GM18858 (cell line): ENCODE measurements around the gene SMCO4.
"Not testable (repeated sequence)": the region's sequence is repeated elsewhere in the genome, so short reads cannot be mapped to it uniquely, and the experiment has no call there.

Source experiments
- ATAC-seq: cut with Tn5 transposase; IDR thresholded peaks from one replicate; pipeline ENCODE4 v1.9.1; 2021; ENCODE audit not compliant: unreplicated experiment

Gene SMCO4

GRCh38 chr11:93481279-93481678 is 61.9 kb downstream of the SMCO4 start:
- ATAC-seq, result no peak

DNA sequence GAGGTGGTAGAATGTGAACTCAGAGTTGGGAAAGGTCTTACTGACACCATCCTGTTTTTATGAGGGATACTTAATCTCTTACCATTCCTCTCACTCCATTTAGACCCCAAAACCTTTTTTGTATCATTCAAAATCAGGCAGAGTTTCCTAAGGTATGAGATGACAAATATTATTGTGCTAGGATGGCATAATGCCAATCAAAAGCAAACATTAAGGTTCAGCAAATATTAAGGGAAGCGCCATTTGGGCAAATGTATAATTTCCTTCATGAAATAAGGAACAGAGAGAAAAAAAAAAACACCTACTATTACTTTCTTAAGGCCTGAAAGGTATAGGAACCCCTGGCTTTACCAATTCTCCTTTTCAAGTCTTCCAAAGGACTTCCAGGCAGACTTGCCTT is 62.4 kb downstream of the SMCO4 start:
- no peak for ATAC-seq

GRCh38 chr11:93480256-93480655 is 62.9 kb downstream of the SMCO4 start:
- no peak for ATAC-seq

DNA sequence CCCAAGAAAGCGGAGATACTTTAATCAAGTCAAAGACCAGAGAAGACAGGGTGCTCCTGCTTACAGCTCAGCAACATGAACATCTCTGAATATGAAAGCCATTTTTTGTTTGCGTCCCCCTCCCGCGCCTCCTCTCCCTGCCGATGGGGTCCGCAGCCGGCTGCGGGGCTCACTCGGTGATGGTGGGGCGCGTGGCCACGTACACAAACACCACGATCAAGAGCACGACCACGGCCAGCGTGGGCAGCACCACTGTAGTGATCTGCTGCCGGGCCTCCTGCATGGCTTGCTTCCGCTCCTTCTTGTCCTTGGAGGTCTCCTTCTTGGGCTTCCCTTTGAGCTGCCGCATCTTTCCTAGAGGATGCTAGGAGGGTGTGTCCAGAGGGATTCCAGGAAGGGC is 64.3 kb downstream of the SMCO4 start:
- ATAC-seq, result no peak

- no peak for ATAC-seq
Measured at GRCh38 chr11:93477684-93478234, 65.4 kb downstream of the SMCO4 start.

DNA sequence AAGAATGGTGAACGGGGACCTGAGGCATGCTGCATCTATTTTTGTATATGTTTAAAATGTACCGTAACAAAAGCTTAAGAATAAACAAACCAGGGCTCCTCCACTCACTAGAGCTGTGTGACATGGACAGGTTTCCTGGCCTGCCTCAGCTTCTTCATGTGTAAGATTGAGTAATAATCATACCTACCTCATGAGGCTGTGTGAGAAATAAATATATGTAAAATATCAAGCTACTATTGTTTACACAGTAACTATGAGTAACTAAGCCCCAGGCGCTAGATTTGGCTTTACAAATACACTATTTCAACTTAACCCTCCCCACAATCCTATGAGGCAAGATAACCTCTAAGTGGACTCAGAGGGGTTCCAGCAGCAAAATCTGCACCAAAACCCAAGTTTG is 66.4 kb downstream of the SMCO4 start:
- no peak for ATAC-seq

DNA sequence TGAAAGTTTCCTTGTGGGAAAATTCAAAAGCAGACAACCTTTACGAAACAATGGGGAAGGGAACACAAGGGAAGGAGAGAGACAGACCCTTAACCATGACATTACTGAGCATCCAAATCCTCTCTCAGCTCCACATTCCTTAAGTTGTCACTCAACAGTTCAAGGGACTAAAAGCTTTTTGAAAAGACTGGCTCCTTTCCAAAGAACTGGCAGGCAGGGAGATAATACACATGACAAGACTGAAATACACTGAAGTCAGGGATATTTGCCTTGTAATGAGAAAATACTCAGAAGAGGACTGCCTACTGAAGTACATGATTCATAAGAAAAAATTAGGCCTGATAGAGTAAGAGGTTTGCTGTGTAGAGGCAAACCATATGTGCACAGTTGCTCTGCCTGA is 69.1 kb downstream of the SMCO4 start:
- no peak for ATAC-seq

- no peak for ATAC-seq
Measured at GRCh38 chr11:93468290-93468689, 74.9 kb downstream of the SMCO4 start.

- no peak for ATAC-seq
Measured at GRCh38 chr11:93467054-93467453, 76.1 kb downstream of the SMCO4 start.

DNA sequence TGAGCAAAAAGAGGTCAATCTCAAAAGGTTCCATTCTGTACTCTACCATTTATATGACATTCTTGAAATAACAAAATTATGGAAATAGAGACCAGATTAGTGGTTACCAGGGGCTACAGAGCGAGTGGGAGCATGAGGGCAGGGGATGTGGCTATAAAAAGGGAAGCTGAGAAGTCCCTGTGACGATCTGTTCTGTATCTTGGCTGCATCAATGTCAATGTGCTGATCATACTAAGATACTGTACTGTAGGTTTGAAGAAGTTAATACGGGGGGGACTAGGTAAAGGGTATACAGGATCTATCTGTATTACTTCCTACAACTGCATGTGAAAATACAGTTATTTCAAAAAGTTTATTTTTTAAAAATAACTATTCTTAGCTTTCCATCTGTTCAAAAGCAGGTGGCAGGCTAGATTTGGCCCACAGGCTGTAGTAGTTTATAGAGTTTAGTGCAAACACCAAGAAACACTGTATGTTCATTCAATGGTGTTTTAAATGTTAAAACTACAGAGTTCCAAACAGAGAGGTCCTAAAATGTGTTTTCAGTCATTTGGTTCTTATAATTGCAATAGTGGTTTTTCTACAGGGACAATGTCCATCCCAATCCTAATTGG is 78.2 kb downstream of the SMCO4 start:
- no peak for ATAC-seq

GRCh38 chr11:93463666-93464065 is 79.5 kb downstream of the SMCO4 start:
- ATAC-seq, result not testable (repeated sequence)

GRCh38 chr11:93458286-93458685 is 84.9 kb downstream of the SMCO4 start:
- ATAC-seq, result no peak

DNA sequence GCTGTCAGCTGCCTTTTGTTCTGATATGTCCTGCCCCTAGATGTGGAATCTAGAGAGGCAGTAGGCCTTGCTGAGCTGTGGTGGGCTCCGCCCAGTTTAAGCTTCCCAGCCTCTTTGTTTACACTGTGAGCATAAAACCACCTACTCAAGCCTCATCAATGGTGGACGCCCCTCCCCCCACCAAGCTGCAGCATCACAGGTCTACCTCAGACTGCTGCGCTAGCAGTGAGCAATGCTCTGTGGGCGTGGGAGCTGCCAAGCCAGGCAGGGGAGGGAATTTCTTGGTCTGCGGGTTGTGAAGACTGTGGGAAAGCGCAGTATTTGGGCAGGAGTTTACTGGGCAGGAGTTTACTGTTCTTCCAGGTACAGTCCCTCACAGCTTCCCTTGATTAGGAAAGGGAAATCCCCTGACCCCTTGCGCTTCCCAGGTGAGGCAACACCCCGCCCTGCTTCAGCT is 98.5 kb downstream of the SMCO4 start:
- ATAC-seq, result no peak

- ATAC-seq, result not testable (repeated sequence)
Measured at GRCh38 chr11:93443232-93443631, 100.0 kb downstream of the SMCO4 start.

GRCh38 chr11:93432247-93432646 is 110.9 kb downstream of the SMCO4 start:
- no peak for ATAC-seq
